ENCODE data around the gene GLB1L3. TPM values are rescaled to one million over a fixed set of nuclear protein-coding genes. Genes with fewer than 3 reads are reported as not detected.

The GLB1L3 gene
- total and polyA plus RNA-seq, 2 of the 4 experiments (the other 2 are of a cell fraction): not detected

DNA sequence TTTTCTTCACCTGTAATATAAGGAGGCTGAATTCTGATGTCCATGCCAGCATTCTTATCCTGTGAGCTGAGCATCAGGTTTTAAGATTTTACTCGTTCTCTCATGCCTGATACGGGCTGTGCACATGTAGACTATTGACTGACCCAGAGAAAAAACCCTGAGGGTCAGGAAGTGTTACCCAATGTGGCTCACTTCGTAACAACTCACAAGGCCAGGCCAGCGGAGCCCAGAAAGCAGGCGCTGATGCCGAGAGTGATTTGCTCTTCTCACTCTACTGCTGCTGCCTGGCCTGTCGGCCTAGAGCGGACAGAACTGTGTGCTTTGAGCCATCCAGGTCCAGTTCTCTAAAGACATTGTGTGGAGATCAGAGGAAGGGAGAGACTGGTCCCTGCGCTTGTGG, 33.8 kb upstream of the GLB1L3 start:
- H2AK5ac ChIP-seq (ENCODE audit: low read depth, low read length): no peak overlapping the region
- no peak overlapping the region for H2AK9ac ChIP-seq (replicated peaks; ENCODE audit: low read depth, low read length, poor library complexity)
- in situ Hi-C loops (cut with MboI; ENCODE audit: low sequenced_read_pairs): no loop called here
- H3K9me3 ChIP-seq (ENCODE audit: control insufficient read depth, insufficient read depth, low read length): no peaks in the 10 kb centered on the region
- peaks cover 2 to 8% of the 10 kb centered on the region in 2 experiments; a peak in 2 of 4 replicates for H3K79me1 ChIP-seq (ENCODE audit: low read depth in 1 of 2, low read length in 2 of 2)
- H2BK120ac ChIP-seq (ENCODE audit: low read depth, low read length): no peak overlapping the region
- no peak overlapping the region for H2BK5ac ChIP-seq (ENCODE audit: low read depth, low read length, poor library complexity, severe bottlenecking)
- no peak overlapping the region for H2BK15ac ChIP-seq (ENCODE audit: low read depth, low read length)
- no peak overlapping the region for H3K4me2 ChIP-seq (ENCODE audit: low read depth, low read length)
- no peak overlapping the region for H3K9ac ChIP-seq (ENCODE audit: low read depth, low read length)
- ChIA-PET CTCF (no interaction called here), POLR2A (ENCODE audit: unreplicated experiment) (no interaction called here)
- peaks cover 63% of the 10 kb centered on the region for H3K36me3 ChIP-seq (ENCODE audit: control insufficient read depth, insufficient read depth, low read length)
- H3K9me1 ChIP-seq (ENCODE audit: insufficient read depth, low read length): peaks cover 3% of the 10 kb centered on the region; the same call in 1 of the 2 replicates
- no peak overlapping the region for H2AFZ ChIP-seq (replicated peaks; ENCODE audit: low read length, poor library complexity)
- H4K8ac ChIP-seq (ENCODE audit: low read depth in 2 of 2, low read length in 2 of 2): no peak overlapping the region
- BruUV-seq (replicated peaks): no TSS peak
- H3K27me3 ChIP-seq (ENCODE audit: control insufficient read depth, insufficient read depth, low read length): no peaks in the 10 kb centered on the region
- dilution Hi-C loops (cut with HindIII; ENCODE audit: low sequenced_read_pairs, unreplicated experiment): no loop called here
- H3K23ac ChIP-seq (ENCODE audit: low read depth, low read length): no peak overlapping the region
- no peak overlapping the region for H4K5ac ChIP-seq (ENCODE audit: low read depth, low read length)
- no peaks in the 10 kb centered on the region for H3K4me1 ChIP-seq (ENCODE audit: control insufficient read depth, insufficient read depth, low read length)
- no peak overlapping the region for H3K56ac ChIP-seq (ENCODE audit: extremely low read depth, insufficient read depth, low read length)
- H4K91ac ChIP-seq (ENCODE audit: insufficient read depth, low read depth, low read length): no peak overlapping the region
- no peak overlapping the region for H3K18ac ChIP-seq (ENCODE audit: low read depth, low read length)
- H3K4ac ChIP-seq (ENCODE audit: low read depth, low read length): no peak overlapping the region
- no peaks in the 10 kb centered on the region; the same call in 1 of the 2 replicates for H4K20me1 ChIP-seq (ENCODE audit: insufficient read depth, low read length)
- no peak for DNase-seq
- no peak overlapping the region for H3K27ac ChIP-seq (ENCODE audit: insufficient read depth, low read length)
- intact Hi-C loops (cut with micrococcal nuclease): no loop called here
- no peak for ATAC-seq (ENCODE audit: low read depth)
- no peak overlapping the region for H3K4me3 ChIP-seq (ENCODE audit: insufficient read depth, low read depth, low read length)
- WGBS, 2 experiments (ENCODE audit: extremely low coverage in 2 of 2, insufficient read length in 1 of 2): no CpG with 5 or more reads among the region's 9 CpGs
- TF ChIP-seq, protein P1, sequence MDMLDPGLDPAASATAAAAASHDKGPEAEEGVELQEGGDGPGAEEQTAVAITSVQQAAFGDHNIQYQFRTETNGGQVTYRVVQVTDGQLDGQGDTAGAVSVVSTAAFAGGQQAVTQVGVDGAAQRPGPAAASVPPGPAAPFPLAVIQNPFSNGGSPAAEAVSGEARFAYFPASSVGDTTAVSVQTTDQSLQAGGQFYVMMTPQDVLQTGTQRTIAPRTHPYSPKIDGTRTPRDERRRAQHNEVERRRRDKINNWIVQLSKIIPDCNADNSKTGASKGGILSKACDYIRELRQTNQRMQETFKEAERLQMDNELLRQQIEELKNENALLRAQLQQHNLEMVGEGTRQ (IDR thresholded peaks at IDR 0.05; ENCODE audit: low read depth, low read length): no peak
- TF ChIP-seq, protein P2, sequence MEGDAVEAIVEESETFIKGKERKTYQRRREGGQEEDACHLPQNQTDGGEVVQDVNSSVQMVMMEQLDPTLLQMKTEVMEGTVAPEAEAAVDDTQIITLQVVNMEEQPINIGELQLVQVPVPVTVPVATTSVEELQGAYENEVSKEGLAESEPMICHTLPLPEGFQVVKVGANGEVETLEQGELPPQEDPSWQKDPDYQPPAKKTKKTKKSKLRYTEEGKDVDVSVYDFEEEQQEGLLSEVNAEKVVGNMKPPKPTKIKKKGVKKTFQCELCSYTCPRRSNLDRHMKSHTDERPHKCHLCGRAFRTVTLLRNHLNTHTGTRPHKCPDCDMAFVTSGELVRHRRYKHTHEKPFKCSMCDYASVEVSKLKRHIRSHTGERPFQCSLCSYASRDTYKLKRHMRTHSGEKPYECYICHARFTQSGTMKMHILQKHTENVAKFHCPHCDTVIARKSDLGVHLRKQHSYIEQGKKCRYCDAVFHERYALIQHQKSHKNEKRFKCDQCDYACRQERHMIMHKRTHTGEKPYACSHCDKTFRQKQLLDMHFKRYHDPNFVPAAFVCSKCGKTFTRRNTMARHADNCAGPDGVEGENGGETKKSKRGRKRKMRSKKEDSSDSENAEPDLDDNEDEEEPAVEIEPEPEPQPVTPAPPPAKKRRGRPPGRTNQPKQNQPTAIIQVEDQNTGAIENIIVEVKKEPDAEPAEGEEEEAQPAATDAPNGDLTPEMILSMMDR (conservative IDR thresholded peaks at IDR 0.05; ENCODE audit: low read depth, low read length): no peak
- TF ChIP-seq SMC3 (IDR thresholded peaks at IDR 0.05; ENCODE audit: low read depth, low read length) (no peak), CEBPB (IDR thresholded peaks at IDR 0.05; ENCODE audit: low read depth, low read length) (no peak), RAD21 (IDR thresholded peaks at IDR 0.05; ENCODE audit: low read length) (no peak), CHD1 (IDR thresholded peaks at IDR 0.05; ENCODE audit: low read depth, low read length) (no peak), MAFK (IDR thresholded peaks at IDR 0.05; ENCODE audit: low read depth, low read length) (no peak)
- TF ChIP-seq, protein P3, sequence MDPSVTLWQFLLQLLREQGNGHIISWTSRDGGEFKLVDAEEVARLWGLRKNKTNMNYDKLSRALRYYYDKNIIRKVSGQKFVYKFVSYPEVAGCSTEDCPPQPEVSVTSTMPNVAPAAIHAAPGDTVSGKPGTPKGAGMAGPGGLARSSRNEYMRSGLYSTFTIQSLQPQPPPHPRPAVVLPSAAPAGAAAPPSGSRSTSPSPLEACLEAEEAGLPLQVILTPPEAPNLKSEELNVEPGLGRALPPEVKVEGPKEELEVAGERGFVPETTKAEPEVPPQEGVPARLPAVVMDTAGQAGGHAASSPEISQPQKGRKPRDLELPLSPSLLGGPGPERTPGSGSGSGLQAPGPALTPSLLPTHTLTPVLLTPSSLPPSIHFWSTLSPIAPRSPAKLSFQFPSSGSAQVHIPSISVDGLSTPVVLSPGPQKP (IDR thresholded peaks at IDR 0.05; ENCODE audit: borderline replicate concordance, low read depth, low read length): no peak
- no peak overlapping the region for H2BK20ac ChIP-seq (ENCODE audit: low read depth, low read length)
- no peak overlapping the region for H3K14ac ChIP-seq (replicated peaks; ENCODE audit: low read depth, low read length)

Data from IMR-90 (cell line).